H9 (cell line): ENCODE results near the gene IDUA. TPM values are rescaled to one million over a fixed set of nuclear protein-coding genes. Genes with fewer than 3 reads are reported as not detected.

Source experiments
- DNase-seq: peaks from one replicate; pipeline ENCODE4 v3.0.0-alpha.2; 2017
- H2AFZ ChIP-seq: one replicate; pipeline ENCODE4 v1.6.1; 2013; ENCODE audit warnings: mild to moderate bottlenecking, low read length, control low read depth, moderate library complexity
- H2AK5ac ChIP-seq: 2 replicates; pipeline ENCODE4 v1.6.1; 2013; ENCODE audit warnings: low read length, control low read depth, mixed read lengths; ENCODE audit not compliant: insufficient read length
- H2BK120ac ChIP-seq: one replicate; pipeline ENCODE4 v1.6.1; 2013; ENCODE audit warnings: low read depth, mild to moderate bottlenecking, low read length, control low read depth, inconsistent platforms; ENCODE audit not compliant: poor library complexity, severe bottlenecking
- H2BK12ac ChIP-seq: 2 replicates; pipeline ENCODE4 v1.6.1; 2013; ENCODE audit warnings: low read length, control low read depth, mixed read lengths, low read depth; ENCODE audit not compliant: insufficient read length
- H2BK15ac ChIP-seq: 2 replicates; pipeline ENCODE4 v1.6.1; 2013; ENCODE audit warnings: low read depth, low read length, control low read depth
- H2BK20ac ChIP-seq: one replicate; pipeline ENCODE4 v1.6.1; 2013; ENCODE audit warnings: low read depth, mild to moderate bottlenecking, low read length, control low read depth, inconsistent platforms; ENCODE audit not compliant: poor library complexity, severe bottlenecking
- H2BK5ac ChIP-seq: 2 replicates; pipeline ENCODE4 v1.6.1; 2013; ENCODE audit warnings: low read length, control low read depth, mixed read lengths; ENCODE audit not compliant: insufficient read length
- H3K14ac ChIP-seq: 2 replicates; pipeline ENCODE4 v1.6.1; 2013; ENCODE audit warnings: low read length, control low read depth; ENCODE audit not compliant: insufficient read depth
- H3K18ac ChIP-seq: 2 replicates; pipeline ENCODE4 v1.6.1; 2013; ENCODE audit warnings: low read depth, mild to moderate bottlenecking, mixed read lengths, low read length, control low read depth; ENCODE audit not compliant: insufficient read length
- H3K23ac ChIP-seq: 2 replicates; pipeline ENCODE4 v1.6.1; 2013; ENCODE audit warnings: low read length, control low read depth, mixed read lengths, low read depth; ENCODE audit not compliant: insufficient read length
- H3K23me2 ChIP-seq: 2 replicates; pipeline ENCODE4 v1.6.1; 2013; ENCODE audit warnings: low read depth, mild to moderate bottlenecking, mixed read lengths, low read length, control low read depth; ENCODE audit not compliant: insufficient read length, poor library complexity, severe bottlenecking
- H3K27ac ChIP-seq: 2 replicates; pipeline ENCODE4 v1.5.1; 2013; ENCODE audit warnings: low read length, control low read depth, mixed read lengths, low read depth; ENCODE audit not compliant: insufficient read length
- H3K27me3 ChIP-seq: 2 replicates; pipeline ENCODE4 v1.6.1; 2013; ENCODE audit warnings: low read length, control low read depth, inconsistent platforms; ENCODE audit not compliant: insufficient read depth
- H3K4ac ChIP-seq: 2 replicates; pipeline ENCODE4 v1.6.1; 2013; ENCODE audit warnings: low read depth, mild to moderate bottlenecking, control low read depth, inconsistent platforms, low read length, moderate library complexity
- H3K4me1 ChIP-seq: 2 replicates; pipeline ENCODE4 v1.6.1; 2013; ENCODE audit warnings: low read length, control low read depth, inconsistent platforms; ENCODE audit not compliant: insufficient read depth
- H3K4me2 ChIP-seq: 2 replicates; pipeline ENCODE4 v1.6.1; 2013; ENCODE audit warnings: low read length, control low read depth, mixed read lengths; ENCODE audit not compliant: insufficient read length, insufficient read depth
- H3K56ac ChIP-seq: 2 replicates; pipeline ENCODE4 v1.6.1; 2013; ENCODE audit warnings: low read depth, mild to moderate bottlenecking, mixed read lengths, low read length, control low read depth; ENCODE audit not compliant: insufficient read length
- H3K79me1 ChIP-seq: 2 replicates; pipeline ENCODE4 v1.6.1; 2013; ENCODE audit warnings: low read depth, mild to moderate bottlenecking, moderate library complexity, low read length, control low read depth, inconsistent platforms; ENCODE audit not compliant: insufficient read depth, poor library complexity, severe bottlenecking
- H3K79me2 ChIP-seq: 2 replicates; pipeline ENCODE4 v1.6.1; 2013; ENCODE audit warnings: low read length, control low read depth, inconsistent platforms; ENCODE audit not compliant: insufficient read depth
- H3K9ac ChIP-seq: 2 replicates; pipeline ENCODE4 v1.6.1; 2013; ENCODE audit warnings: low read length, control low read depth, mixed read lengths; ENCODE audit not compliant: insufficient read length; ENCODE audit errors: extremely low read depth
- H3K9me3 ChIP-seq: one replicate; pipeline ENCODE4 v1.6.1; 2013; ENCODE audit warnings: low read depth, low read length, inconsistent platforms; ENCODE audit not compliant: control insufficient read depth
- H3T11ph ChIP-seq: one replicate; pipeline ENCODE4 v1.6.1; 2013; ENCODE audit warnings: mild to moderate bottlenecking, low read length, control low read depth, inconsistent platforms
- H4K20me1 ChIP-seq: one replicate; pipeline ENCODE4 v1.6.1; 2013; ENCODE audit not compliant: control insufficient read depth, insufficient read length, insufficient read depth
- H4K5ac ChIP-seq: 2 replicates; pipeline ENCODE4 v1.6.1; 2013; ENCODE audit warnings: low read depth, mild to moderate bottlenecking, mixed read lengths, low read length, control low read depth; ENCODE audit not compliant: insufficient read length
- H4K8ac ChIP-seq: replicated peaks from 2 replicates; pipeline ENCODE4 v1.6.1; 2013; ENCODE audit warnings: low read length, control low read depth, mixed read lengths, low read depth; ENCODE audit not compliant: insufficient read length
- H4K91ac ChIP-seq: 2 replicates; pipeline ENCODE4 v1.6.1; 2013; ENCODE audit warnings: low read depth, mild to moderate bottlenecking, moderate library complexity, mixed read lengths, low read length, control low read depth; ENCODE audit not compliant: insufficient read length
- H3K27ac Mint-ChIP-seq, 3 experiments: 2 replicates in 2 of 3; 3 replicates in 1 of 3; pipeline ENCODE4 v1.8.0; 2020 to 2021; ENCODE audit warnings: mixed read lengths in 3 of 3, mild to moderate bottlenecking in 1 of 3, moderate library complexity in 1 of 3
- H3K27me3 Mint-ChIP-seq: 2 replicates; pipeline ENCODE4 v1.8.0; 2021; ENCODE audit warnings: low read depth, mild to moderate bottlenecking, moderate library complexity, mixed read lengths
- H3K36me3 Mint-ChIP-seq, 3 experiments: 2 replicates in 2 of 3; 3 replicates in 1 of 3; pipeline ENCODE4 v1.8.0; 2020 to 2021; ENCODE audit warnings: low read depth in 3 of 3, mixed read lengths in 3 of 3; ENCODE audit not compliant: insufficient read depth in 1 of 3
- H3K4me1 Mint-ChIP-seq, 2 experiments: 2 replicates each; pipeline ENCODE4 v1.8.0; 2020; ENCODE audit warnings: mixed read lengths in 2 of 2
- H3K4me3 Mint-ChIP-seq, 2 experiments: 2 replicates in 1 of 2; 3 replicates in 1 of 2; pipeline ENCODE4 v1.8.0; 2020 to 2021; ENCODE audit warnings: mild to moderate bottlenecking in 2 of 2, mixed read lengths in 2 of 2, moderate library complexity in 1 of 2
- H3K9me3 Mint-ChIP-seq, 2 experiments: 2 replicates in 1 of 2; 3 replicates in 1 of 2; pipeline ENCODE4 v1.8.0; 2020; ENCODE audit warnings: mild to moderate bottlenecking in 2 of 2, mixed read lengths in 2 of 2, moderate library complexity in 1 of 2
- WGBS: extraction: QIAGEN DNeasy Blood & Tissue Kit; methylation state at CpG from one replicate; pipeline ENCODE4 v1.1.7; 2013; ENCODE audit warnings: missing lambda C conversion rate, low lambda C conversion rate, mixed read lengths; ENCODE audit not compliant: insufficient read length; ENCODE audit errors: extremely low coverage; 5-methylcytosine and 5-hydroxymethylcytosine counted together
- total RNA-seq: library from RNA; stranded (reverse); gene quantifications from 2 replicates; pipeline ENCODE4 v1.2.1, GENCODE V29; 2021
- TF ChIP-seq, protein P1 (sequence below): fragments of 200-600 bp; sonication (generic); conservative IDR thresholded peaks from 3 replicates; pipeline ENCODE4 v1.8.0; 2021; ENCODE audit warnings: antibody characterized with exemption, mild to moderate bottlenecking

Gene IDUA
- total RNA-seq, 1 experiment from 2014 or later: 14.5 TPM

DNA sequence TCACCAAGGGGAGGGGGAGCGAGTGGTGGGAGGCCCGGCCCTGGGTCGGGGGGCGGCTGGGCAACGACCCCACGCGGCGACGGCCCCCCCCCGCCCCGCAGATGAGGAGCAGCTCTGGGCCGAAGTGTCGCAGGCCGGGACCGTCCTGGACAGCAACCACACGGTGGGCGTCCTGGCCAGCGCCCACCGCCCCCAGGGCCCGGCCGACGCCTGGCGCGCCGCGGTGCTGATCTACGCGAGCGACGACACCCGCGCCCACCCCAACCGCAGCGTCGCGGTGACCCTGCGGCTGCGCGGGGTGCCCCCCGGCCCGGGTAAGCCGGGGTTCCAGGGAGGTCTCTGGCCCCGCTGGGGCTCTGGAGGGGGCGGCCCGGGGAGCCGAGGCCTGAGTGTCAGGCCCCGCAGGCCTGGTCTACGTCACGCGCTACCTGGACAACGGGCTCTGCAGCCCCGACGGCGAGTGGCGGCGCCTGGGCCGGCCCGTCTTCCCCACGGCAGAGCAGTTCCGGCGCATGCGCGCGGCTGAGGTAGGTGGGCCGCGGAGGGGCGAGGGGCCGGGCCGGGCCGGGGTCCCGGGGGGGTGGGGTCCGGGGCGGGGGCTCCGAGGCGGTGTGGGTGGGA is 15.9 kb downstream of the IDUA start:
- no peak overlapping the region; a peak in 1 of 5 replicates for H3K4me3 Mint-ChIP-seq
- Histone ChIP-seq H3K79me2 (no peaks in the 10 kb centered on the region), H3K4me1 (no peaks in the 10 kb centered on the region), H2AK5ac (no peak overlapping the region), H3T11ph (no peak overlapping the region), H3K18ac (no peak overlapping the region), H2BK15ac (no peak overlapping the region), H3K27ac (no peak overlapping the region), H3K4ac (no peak overlapping the region), H4K91ac (no peak overlapping the region), H2BK5ac (no peak overlapping the region), H2BK12ac (no peak overlapping the region), H4K8ac (no peak overlapping the region), H3K9me3 (no peaks in the 10 kb centered on the region), H3K14ac (no peak overlapping the region), H3K23ac (no peak overlapping the region), H3K9ac (no peak overlapping the region), H3K79me1 (no peaks in the 10 kb centered on the region), H3K23me2 (peaks cover 8% of the 10 kb centered on the region), H4K5ac (no peak overlapping the region), H4K20me1 (no peaks in the 10 kb centered on the region), H2AFZ (no peak overlapping the region), H3K27me3 (peaks cover 35% of the 10 kb centered on the region; the same call in 1 of the 2 replicates), H2BK20ac (no peak overlapping the region), H3K4me2 (peak overlapping the region; percentile 56), H3K56ac (no peak overlapping the region), H2BK120ac (no peak overlapping the region)
- H3K27me3 Mint-ChIP-seq: peaks cover 85% of the 10 kb centered on the region
- H3K27ac Mint-ChIP-seq: no peak overlapping the region
- TF ChIP-seq, protein P1, sequence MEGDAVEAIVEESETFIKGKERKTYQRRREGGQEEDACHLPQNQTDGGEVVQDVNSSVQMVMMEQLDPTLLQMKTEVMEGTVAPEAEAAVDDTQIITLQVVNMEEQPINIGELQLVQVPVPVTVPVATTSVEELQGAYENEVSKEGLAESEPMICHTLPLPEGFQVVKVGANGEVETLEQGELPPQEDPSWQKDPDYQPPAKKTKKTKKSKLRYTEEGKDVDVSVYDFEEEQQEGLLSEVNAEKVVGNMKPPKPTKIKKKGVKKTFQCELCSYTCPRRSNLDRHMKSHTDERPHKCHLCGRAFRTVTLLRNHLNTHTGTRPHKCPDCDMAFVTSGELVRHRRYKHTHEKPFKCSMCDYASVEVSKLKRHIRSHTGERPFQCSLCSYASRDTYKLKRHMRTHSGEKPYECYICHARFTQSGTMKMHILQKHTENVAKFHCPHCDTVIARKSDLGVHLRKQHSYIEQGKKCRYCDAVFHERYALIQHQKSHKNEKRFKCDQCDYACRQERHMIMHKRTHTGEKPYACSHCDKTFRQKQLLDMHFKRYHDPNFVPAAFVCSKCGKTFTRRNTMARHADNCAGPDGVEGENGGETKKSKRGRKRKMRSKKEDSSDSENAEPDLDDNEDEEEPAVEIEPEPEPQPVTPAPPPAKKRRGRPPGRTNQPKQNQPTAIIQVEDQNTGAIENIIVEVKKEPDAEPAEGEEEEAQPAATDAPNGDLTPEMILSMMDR: no peak
- WGBS: no CpG with 5 or more reads among the region's 75 CpGs
- DNase-seq: no peak
- H3K4me1 Mint-ChIP-seq: peaks cover 2% of the 10 kb centered on the region in 2 experiments; a peak in 2 of 4 replicates
- peaks cover 5 to 13% of the 10 kb centered on the region in 2 experiments; a peak in 4 of 5 replicates for H3K9me3 Mint-ChIP-seq
- H3K36me3 Mint-ChIP-seq: no peaks in the 10 kb centered on the region
